NCI-H226 (cell line): ENCODE results near the gene CD33.
"Not testable (repeated sequence)": the region's sequence is repeated elsewhere in the genome, so short reads cannot be mapped to it uniquely, and the experiment has no call there.

Source experiments
- DNase-seq: peaks from one replicate; pipeline ENCODE4 v3.0.0-alpha.2; 2015

CD33 gene

GRCh38 chr19:51224898-51225393 is at the start of gene CD33:
Gene CD33, plus strand, starts transcription at chr19:51225080. Its CDS starts 39 bp downstream, at chr19:51225119.
- DNase-seq: not testable (repeated sequence)

DNA sequence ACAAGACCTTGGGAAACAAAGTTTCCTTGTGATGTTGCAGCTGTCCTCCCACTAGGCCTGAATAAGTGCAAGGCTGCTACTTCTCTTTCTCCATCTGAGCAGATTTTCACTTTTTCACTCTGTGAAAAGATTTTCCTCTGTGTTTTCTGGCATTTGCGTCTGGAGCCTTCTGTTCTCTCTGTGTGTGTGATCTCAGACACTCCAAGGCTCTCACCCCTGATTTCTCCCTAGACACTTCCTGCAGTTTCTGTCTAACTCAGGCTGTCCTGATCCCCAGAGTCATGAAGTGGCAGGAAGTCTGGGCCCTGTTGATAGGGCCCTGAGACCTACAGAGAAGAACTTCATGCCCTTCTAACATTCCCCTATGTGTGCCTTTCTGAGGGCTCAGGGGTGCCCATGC is 45.6 kb upstream of the CD33 start:
- DNase-seq: no peak

DNA sequence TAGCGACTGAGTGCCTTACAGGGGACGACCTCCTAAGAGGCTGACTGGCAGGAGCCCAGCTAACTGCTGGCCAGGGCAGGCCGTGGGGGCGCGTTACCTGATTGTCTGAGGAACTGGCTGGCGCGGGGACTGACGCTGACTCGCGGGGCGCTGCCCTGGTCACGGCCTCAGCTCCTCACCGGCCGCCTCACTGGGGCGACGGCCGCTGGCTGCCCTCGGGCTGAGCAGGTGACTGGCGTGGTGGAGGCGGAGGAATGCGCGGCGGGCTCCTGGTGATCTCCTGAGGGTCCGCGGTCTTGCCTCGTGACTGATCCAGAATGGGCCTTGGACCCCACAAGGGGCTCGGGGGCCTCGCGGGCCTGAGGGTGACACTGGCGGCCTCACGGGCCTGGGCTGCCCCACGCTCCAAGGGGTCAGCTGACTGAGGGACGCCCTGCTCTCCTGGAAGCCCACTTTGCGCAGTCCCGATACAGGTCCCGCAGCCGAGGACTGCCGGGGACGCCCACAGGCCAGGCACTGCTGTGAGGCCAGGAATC is 43.4 kb upstream of the CD33 start:
- no peak for DNase-seq

DNA sequence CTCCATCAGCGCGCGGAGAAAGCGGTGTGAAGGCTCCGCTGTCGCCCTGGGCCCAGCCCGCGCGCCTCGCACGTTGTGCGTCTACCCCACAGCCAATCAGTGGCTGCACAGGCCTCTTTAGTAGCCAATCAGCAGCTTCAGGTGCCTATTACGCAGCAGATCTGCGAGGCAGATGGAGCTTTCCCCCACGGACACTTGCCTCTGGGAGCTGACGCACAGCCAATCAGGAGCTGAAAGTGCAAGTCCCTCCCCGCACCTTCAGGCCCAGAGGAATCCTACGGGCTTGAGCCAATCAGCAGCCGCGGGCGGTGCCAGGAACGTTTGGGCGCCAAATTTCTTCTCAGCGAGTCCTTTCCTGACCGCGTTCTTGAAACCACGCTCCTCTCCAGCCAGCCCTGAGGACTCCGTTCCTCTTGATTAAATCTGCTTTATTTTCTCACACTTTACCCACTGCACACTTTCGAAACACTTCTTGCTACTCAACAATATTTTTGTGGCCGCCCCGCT is 42.9 kb upstream of the CD33 start:
- DNase-seq: no peak

GRCh38 chr19:51183629-51184028 is 41.3 kb upstream of the CD33 start:
- DNase-seq: no peak

GRCh38 chr19:51185069-51185867 is 39.6 kb upstream of the CD33 start:
- no peak for DNase-seq

- no peak for DNase-seq
These were observed 39.0 kb upstream of the CD33 start for GRCh38 chr19:51185868-51186215.

GRCh38 chr19:51186323-51186722 is 38.6 kb upstream of the CD33 start:
- DNase-seq: no peak

DNA sequence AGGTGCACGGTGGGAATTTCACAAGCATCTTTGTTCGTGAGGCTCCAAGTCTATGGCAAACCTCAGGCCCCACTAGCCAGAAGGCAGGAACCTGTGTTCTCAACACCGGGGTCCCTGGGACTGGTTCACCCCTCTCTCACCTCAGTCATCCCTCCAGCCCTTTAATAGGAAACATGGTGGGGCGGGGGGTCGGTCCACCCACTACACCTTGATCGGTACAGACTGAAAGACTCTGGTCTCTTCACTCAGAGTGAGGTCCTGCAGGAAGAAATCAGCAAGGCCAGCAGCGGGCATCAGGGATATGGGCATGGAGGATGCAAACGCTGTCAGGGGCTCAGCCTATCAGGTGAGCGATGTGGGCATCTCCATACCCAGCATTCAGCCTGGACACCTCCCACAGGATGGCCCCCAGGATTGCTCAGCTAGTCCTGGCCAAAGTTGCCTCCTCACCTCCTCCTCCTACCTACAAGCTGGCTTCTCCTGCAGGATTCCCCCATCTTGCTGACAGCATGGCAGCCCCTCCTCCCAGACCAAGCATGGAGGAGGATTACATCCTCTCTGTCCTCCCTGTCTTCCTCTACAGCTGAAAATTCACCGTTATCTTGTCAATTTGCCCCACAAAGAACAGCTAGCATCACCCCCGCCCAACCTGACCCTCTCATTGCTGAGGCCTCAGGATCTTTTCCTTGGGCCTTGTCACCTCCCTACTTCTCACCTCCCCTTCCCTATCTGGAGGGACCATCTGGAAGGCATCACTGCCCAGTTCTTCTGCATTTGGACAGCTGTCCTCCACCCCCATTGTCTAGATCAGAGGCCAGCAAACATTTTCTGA is 37.3 kb upstream of the CD33 start:
- DNase-seq: no peak

GRCh38 chr19:51188227-51188559 is 36.7 kb upstream of the CD33 start:
- no peak for DNase-seq

GRCh38 chr19:51192689-51193088 is 32.2 kb upstream of the CD33 start:
- no peak for DNase-seq

- no peak for DNase-seq
These were observed 30.2 kb upstream of the CD33 start for GRCh38 chr19:51194527-51195315.

GRCh38 chr19:51195316-51195586 is 29.6 kb upstream of the CD33 start:
- no peak for DNase-seq

DNA sequence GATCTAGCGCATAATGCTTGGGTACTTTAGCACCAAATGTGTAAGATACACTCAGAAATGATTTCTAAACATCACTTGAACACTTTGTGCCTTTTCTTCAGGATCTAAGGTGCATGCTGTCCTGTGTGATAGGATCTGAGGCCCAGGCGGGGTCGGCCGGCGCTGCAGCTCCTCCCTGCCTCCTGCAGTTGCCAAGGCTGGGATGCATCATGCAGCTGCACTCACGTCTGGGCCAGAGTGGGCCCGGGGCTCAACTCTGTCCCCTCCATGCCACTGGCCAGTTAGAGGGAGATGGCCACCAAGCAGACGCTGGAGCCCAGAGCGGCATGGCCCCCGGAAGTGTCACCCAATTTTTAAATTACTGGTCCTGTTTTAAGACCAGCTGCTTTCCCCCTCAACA is 29.3 kb upstream of the CD33 start:
- no peak for DNase-seq

GRCh38 chr19:51196181-51196580 is 28.7 kb upstream of the CD33 start:
- DNase-seq: no peak

- DNase-seq: no peak
These were observed 26.2 kb upstream of the CD33 start for GRCh38 chr19:51198641-51199040.

GRCh38 chr19:51200071-51200666 is 24.7 kb upstream of the CD33 start:
- DNase-seq: no peak

- no peak for DNase-seq
These were observed 23.2 kb upstream of the CD33 start for GRCh38 chr19:51201712-51202111.

DNA sequence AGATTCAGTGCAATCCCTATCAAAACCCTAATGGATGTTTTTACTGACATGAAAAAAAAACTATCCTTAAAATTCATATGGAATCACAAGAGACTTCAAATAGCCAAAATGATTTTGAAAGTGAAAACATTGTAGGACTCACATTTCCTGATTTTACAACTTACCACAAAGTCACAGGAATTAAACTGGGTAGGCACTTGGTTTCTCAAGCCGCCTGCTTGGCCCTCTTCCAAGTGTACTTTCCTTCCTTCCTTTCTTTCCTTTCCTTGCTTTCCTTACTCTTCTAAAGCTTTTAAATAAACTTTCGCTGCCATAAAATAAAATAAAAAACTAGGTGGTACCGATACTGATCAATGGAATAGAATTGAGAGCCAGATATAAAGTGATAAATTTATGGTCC is 21.0 kb upstream of the CD33 start:
- DNase-seq: no peak

- no peak for DNase-seq
These were observed 20.6 kb upstream of the CD33 start for GRCh38 chr19:51204321-51204720.

DNA sequence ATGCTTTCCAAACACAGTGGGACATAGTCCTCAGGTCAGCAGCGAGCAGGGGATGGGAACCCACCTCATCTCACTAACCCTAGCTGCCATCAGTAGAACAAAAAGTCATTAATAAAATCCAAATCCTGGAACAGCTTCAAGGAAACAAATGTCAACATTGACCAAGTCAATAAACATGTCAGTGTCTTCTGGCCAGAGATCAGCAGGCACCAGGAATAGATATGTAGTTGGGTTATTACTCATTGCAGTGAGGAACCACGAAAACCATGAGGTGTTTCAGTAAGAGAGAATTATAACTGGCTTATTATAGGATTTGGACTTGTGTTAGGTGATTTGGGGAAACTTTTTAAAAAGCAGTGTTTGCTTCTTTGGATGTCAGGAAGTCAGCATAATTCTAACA is 17.1 kb upstream of the CD33 start:
- DNase-seq: no peak

GRCh38 chr19:51210191-51210784 is 14.6 kb upstream of the CD33 start:
- no peak for DNase-seq
